GM20000 (cell line): ENCODE measurements around the gene RFFL.
"Not testable (repeated sequence)": the region's sequence is repeated elsewhere in the genome, so short reads cannot be mapped to it uniquely, and the experiment has no call there.

ENCODE experiments used
- DNase-seq: peaks from one replicate; pipeline ENCODE4 v3.0.0; 2012; ENCODE audit warnings: low spot score
- CTCF ChIP-seq: IDR thresholded peaks from 2 replicates; pipeline ENCODE4 v1.5.1; 2012; ENCODE audit warnings: mild to moderate bottlenecking, control low read depth; ENCODE audit errors: extremely low read depth, missing control alignments

RFFL gene

GRCh38 chr17:35003778-35004177, 59.7 kb downstream of the RFFL start:
- TF ChIP-seq CTCF = no peak

GRCh38 chr17:35002876-35003551, 60.5 kb downstream of the RFFL start:
- DNase-seq = no peak
- TF ChIP-seq CTCF = no peak

More at GRCh38 chr17:35003778-35004177, 59.7 kb downstream of the RFFL start:
- no peak for DNase-seq

GRCh38 chr17:35001549-35001948, 62.0 kb downstream of the RFFL start:
- TF ChIP-seq CTCF = no peak
- DNase-seq = no peak

GRCh38 chr17:35000965-35001364, 62.5 kb downstream of the RFFL start:
- not testable (repeated sequence) for DNase-seq

GRCh38 chr17:34999456-34999855, 64.1 kb downstream of the RFFL start:
- no peak for DNase-seq

GRCh38 chr17:34998205-34998604, 65.3 kb downstream of the RFFL start:
- peak; percentile 87 for DNase-seq

More at GRCh38 chr17:34999456-34999855, 64.1 kb downstream of the RFFL start:
- no peak for TF ChIP-seq CTCF

GRCh38 chr17:34997355-34997862, 66.1 kb downstream of the RFFL start:
- no peak for DNase-seq
- no peak for TF ChIP-seq CTCF

More at GRCh38 chr17:34998205-34998604, 65.3 kb downstream of the RFFL start:
- peak; percentile 93 for TF ChIP-seq CTCF
